Measurements from ENCODE around the gene PTBP1. TPM values are rescaled to one million over a fixed set of nuclear protein-coding genes. Genes with fewer than 3 reads are reported as not detected.

PTBP1 gene
- polyA plus RNA-seq, 6 donors from 2014 or later = 70.5 to 209 (median 124) TPM

- peak overlapping the region in 1 of 8 donors; percentile 10 for H3K4me3 Mint-ChIP-seq
- H3K27me3 Mint-ChIP-seq = peaks cover 0 to 17% (median 0%) of the 10 kb centered on the region in 3 donors
- no peak overlapping the region for H3K27ac Mint-ChIP-seq
- no peak for ATAC-seq (ENCODE audit: low read depth in 2 of 2)
- DNase-seq = no peak
- peaks cover 0 to 2% (median 0%) of the 10 kb centered on the region in 7 donors for H3K9me3 Mint-ChIP-seq
- no peaks in the 10 kb centered on the region for H3K36me3 Mint-ChIP-seq
- H3K4me1 Mint-ChIP-seq = no peaks in the 10 kb centered on the region
These were observed 14.9 kb upstream of the PTBP1 start for GRCh38 chr19:782185-782877.

GRCh38 chr19:782878-783668 is 14.2 kb upstream of the PTBP1 start:
- H3K9me3 Mint-ChIP-seq = peaks cover 0 to 2% (median 0%) of the 10 kb centered on the region in 7 donors
- no peaks in the 10 kb centered on the region for H3K36me3 Mint-ChIP-seq
- ATAC-seq (ENCODE audit: low read depth in 2 of 2) (no peak), DNase-seq (no peak)
- peak overlapping the region in 1 of 8 donors; percentile 10 for H3K4me3 Mint-ChIP-seq
- H3K4me1 Mint-ChIP-seq = no peaks in the 10 kb centered on the region
- peaks cover 0 to 21% (median 0%) of the 10 kb centered on the region in 3 donors for H3K27me3 Mint-ChIP-seq
- no peak overlapping the region for H3K27ac Mint-ChIP-seq

DNA sequence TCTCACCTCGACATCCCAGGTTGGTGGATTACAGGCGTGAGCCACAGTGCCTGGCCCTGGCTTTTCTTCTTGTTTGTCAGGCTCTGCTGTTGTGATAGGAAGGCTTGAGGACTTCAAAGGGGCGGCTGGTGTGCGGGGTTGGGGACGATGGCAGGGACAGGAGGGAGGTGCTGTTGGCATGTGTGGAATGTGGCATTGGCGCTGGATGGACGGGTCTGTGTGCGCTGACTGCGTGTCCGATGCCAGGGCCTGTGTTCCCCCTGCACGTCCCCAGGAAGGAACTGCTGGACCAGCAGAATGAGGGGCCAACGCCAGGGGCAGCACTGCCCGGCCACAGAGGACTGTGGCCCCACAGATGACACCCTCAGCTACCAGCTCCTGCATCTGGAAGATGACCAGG is 12.7 kb upstream of the PTBP1 start:
- peaks cover 0 to 26% (median 8%) of the 10 kb centered on the region in 3 donors for H3K27me3 Mint-ChIP-seq
- H3K9me3 Mint-ChIP-seq = peaks cover 0 to 2% (median 0%) of the 10 kb centered on the region in 7 donors
- H3K4me1 Mint-ChIP-seq = no peaks in the 10 kb centered on the region
- DNase-seq (no peak), ATAC-seq (ENCODE audit: low read depth in 2 of 2) (no peak)
- no peak overlapping the region for H3K4me3 Mint-ChIP-seq
- H3K36me3 Mint-ChIP-seq = no peaks in the 10 kb centered on the region
- peak overlapping the region in 1 of 6 donors; percentile 13 for H3K27ac Mint-ChIP-seq

GRCh38 chr19:787536-787935 is 9.7 kb upstream of the PTBP1 start:
- Mint-ChIP-seq H3K27me3 (peaks cover 0 to 28% (median 13%) of the 10 kb centered on the region in 3 donors), H3K36me3 (no peaks in the 10 kb centered on the region), H3K9me3 (no peaks in the 10 kb centered on the region), H3K27ac (no peak overlapping the region), H3K4me1 (no peaks in the 10 kb centered on the region), H3K4me3 (no peak overlapping the region)
- ATAC-seq (ENCODE audit: low read depth in 2 of 2) = no peak
- DNase-seq = no peak

GRCh38 chr19:788686-788982 is 8.6 kb upstream of the PTBP1 start:
- H3K27ac Mint-ChIP-seq = no peak overlapping the region
- H3K27me3 Mint-ChIP-seq = peaks cover 0 to 28% (median 13%) of the 10 kb centered on the region in 3 donors
- no peak for ATAC-seq (ENCODE audit: low read depth in 2 of 2)
- no peaks in the 10 kb centered on the region for H3K4me1 Mint-ChIP-seq
- no peak overlapping the region for H3K4me3 Mint-ChIP-seq
- no peaks in the 10 kb centered on the region for H3K36me3 Mint-ChIP-seq
- H3K9me3 Mint-ChIP-seq = no peaks in the 10 kb centered on the region
- DNase-seq = no peak

GRCh38 chr19:788983-789700 is 8.1 kb upstream of the PTBP1 start:
- Mint-ChIP-seq H3K4me3 (no peak overlapping the region), H3K4me1 (no peaks in the 10 kb centered on the region), H3K36me3 (no peaks in the 10 kb centered on the region), H3K27ac (no peak overlapping the region), H3K9me3 (no peaks in the 10 kb centered on the region), H3K27me3 (peaks cover 0 to 28% (median 13%) of the 10 kb centered on the region in 3 donors)
- no peak for DNase-seq
- no peak for ATAC-seq (ENCODE audit: low read depth in 2 of 2)

- Mint-ChIP-seq H3K4me3 (no peak overlapping the region), H3K36me3 (no peaks in the 10 kb centered on the region), H3K27me3 (peaks cover 0 to 28% (median 13%) of the 10 kb centered on the region in 3 donors), H3K27ac (no peak overlapping the region), H3K4me1 (no peaks in the 10 kb centered on the region), H3K9me3 (no peaks in the 10 kb centered on the region)
- ATAC-seq (ENCODE audit: low read depth in 2 of 2) (no peak), DNase-seq (no peak)
These were observed 7.6 kb upstream of the PTBP1 start for GRCh38 chr19:789701-790060.

DNA sequence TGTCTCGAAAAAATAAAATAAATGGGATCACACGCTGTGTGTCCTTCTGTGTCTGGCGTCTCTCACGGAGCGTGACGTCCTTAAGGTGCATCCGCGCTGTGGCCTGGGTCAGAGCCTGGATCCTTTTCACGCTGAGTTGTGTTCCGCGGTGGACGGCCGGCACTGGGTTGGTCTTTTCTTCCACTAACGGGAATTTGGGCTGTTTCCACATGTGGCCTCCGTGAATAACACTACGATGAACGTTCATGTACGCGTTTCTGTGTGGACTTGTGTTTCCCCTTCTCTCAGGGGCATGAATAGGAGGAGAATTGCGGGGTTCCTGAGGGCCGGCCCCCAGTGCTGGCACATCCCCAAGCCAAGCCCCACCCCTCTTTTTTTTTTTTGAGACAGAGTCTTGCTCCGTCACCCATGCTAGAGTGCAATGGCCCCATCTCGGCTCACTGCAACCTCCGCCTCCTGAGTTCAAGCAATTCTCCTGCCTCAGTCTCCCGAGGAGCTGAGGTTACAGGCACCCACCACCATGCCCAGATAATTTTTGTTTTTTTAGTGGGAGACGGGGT is 6.2 kb upstream of the PTBP1 start:
- no peak for DNase-seq
- Mint-ChIP-seq H3K9me3 (no peaks in the 10 kb centered on the region), H3K4me3 (peak overlapping the region in 1 of 8 donors; percentile 33), H3K27ac (no peak overlapping the region), H3K36me3 (no peaks in the 10 kb centered on the region), H3K4me1 (no peaks in the 10 kb centered on the region), H3K27me3 (peaks cover 0 to 28% (median 13%) of the 10 kb centered on the region in 3 donors)
- ATAC-seq (ENCODE audit: low read depth in 2 of 2) = no peak

- no peaks in the 10 kb centered on the region for H3K9me3 Mint-ChIP-seq
- no peaks in the 10 kb centered on the region for H3K36me3 Mint-ChIP-seq
- ATAC-seq (ENCODE audit: low read depth in 2 of 2) (no peak), DNase-seq (no peak)
- peak overlapping the region in 1 of 8 donors; percentile 33 for H3K4me3 Mint-ChIP-seq
- H3K27me3 Mint-ChIP-seq = peaks cover 0 to 28% (median 13%) of the 10 kb centered on the region in 3 donors
- H3K27ac Mint-ChIP-seq = no peak overlapping the region
- H3K4me1 Mint-ChIP-seq = peaks cover 2 to 3% (median 2%) of the 10 kb centered on the region in 3 donors
These were observed 5.5 kb upstream of the PTBP1 start for GRCh38 chr19:791567-792305.

DNA sequence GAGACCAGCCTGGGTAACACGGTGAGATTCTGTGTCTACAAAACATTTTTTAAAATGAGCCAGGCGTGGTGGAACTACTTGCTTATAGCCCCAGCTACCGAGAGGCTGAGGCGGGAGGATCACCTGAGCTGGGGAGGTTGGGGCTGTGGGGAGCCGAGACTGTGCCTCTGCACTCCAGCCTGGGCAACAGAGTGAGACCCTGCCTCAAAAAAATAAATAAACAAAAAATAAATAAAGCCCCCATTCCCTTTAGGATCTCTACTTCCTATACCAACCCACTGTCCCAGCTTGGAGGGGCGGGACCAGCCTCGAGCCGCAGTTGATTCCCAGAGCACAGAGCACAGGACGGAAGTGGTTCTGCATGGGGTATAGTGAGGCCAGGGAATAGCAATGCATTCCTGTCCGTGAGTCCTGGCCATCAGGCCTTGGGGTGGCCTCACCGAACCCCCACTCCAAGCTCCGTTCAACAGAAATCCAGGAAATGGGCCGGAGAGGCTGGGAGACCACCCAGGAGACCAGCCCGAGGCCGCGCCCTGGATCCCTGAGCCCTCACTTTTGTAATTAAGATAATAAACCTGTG is 4.9 kb upstream of the PTBP1 start:
- DNase-seq (no peak), ATAC-seq (ENCODE audit: low read depth in 2 of 2) (no peak)
- peaks cover 0 to 28% (median 13%) of the 10 kb centered on the region in 3 donors for H3K27me3 Mint-ChIP-seq
- peak overlapping the region in 1 of 8 donors; percentile 47 for H3K4me3 Mint-ChIP-seq
- H3K36me3 Mint-ChIP-seq = no peaks in the 10 kb centered on the region
- H3K4me1 Mint-ChIP-seq = peaks cover 4 to 5% (median 5%) of the 10 kb centered on the region in 3 donors
- H3K27ac Mint-ChIP-seq = no peak overlapping the region
- H3K9me3 Mint-ChIP-seq = no peaks in the 10 kb centered on the region

- H3K4me1 Mint-ChIP-seq = peaks cover 4 to 7% (median 5%) of the 10 kb centered on the region in 3 donors
- H3K27me3 Mint-ChIP-seq = peaks cover 0 to 22% (median 13%) of the 10 kb centered on the region in 3 donors
- H3K4me3 Mint-ChIP-seq = peak overlapping the region in 2 of 8 donors; percentile 63 to 65
- DNase-seq (no peak), ATAC-seq (ENCODE audit: low read depth in 2 of 2) (no peak)
- H3K36me3 Mint-ChIP-seq = no peaks in the 10 kb centered on the region
- H3K9me3 Mint-ChIP-seq = no peaks in the 10 kb centered on the region
- no peak overlapping the region for H3K27ac Mint-ChIP-seq
These were observed 3.4 kb upstream of the PTBP1 start for GRCh38 chr19:793806-794205.

DNA sequence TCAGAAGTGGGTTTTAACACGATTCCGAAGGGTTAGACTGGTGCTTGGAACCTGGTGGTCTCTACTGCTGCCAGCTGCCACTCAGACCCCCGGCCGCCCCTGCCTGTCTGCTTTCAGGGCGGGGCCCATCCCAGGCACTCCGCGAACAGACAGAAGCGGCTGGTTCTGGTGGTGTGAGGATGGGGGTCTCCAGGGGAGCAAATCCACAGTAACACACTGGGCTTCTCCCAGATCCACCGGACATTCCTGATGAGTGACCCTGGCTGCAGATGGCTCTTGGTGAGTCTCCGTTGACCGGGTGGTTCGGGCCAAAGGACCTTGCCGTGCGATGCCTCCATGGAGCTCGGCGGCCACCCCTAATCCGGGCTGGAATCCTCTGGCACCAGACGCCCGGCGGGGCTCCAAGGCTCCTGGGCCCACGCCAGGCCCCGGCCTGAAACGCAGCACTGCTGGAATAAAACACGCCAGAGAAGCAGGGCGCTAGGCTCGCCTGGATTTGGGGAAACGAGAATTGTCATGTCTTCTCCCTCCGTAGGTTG is 2.1 kb upstream of the PTBP1 start:
- ATAC-seq (ENCODE audit: low read depth in 2 of 2) (no peak), DNase-seq (no peak)
- Mint-ChIP-seq H3K4me1 (peaks cover 16 to 21% (median 18%) of the 10 kb centered on the region in 3 donors), H3K27ac (no peak overlapping the region), H3K36me3 (no peaks in the 10 kb centered on the region), H3K4me3 (peak overlapping the region in 5 of 8 donors; percentile 35 to 72 (median 41)), H3K27me3 (peaks cover 0 to 9% (median 0%) of the 10 kb centered on the region in 3 donors), H3K9me3 (no peaks in the 10 kb centered on the region)

All from naive B cell (primary cell).